Parathyroid adenoma (tissue), 2 donors: ENCODE data around the gene DACT3.

Experiments used
- H2AFZ ChIP-seq: fragments of 300-600 bp; sonication (generic); one replicate; pipeline ENCODE4 v1.7.0; 2017; ENCODE audit warnings: antibody characterized with exemption, mild to moderate bottlenecking
- H3K27ac ChIP-seq: fragments of 300-600 bp; sonication (generic); one replicate; pipeline ENCODE4 v1.7.0; 2017
- H3K27me3 ChIP-seq: fragments of 300-600 bp; sonication (generic); one replicate; pipeline ENCODE4 v1.7.0; 2017; ENCODE audit warnings: low read length; ENCODE audit not compliant: control insufficient read depth, insufficient read depth
- H3K36me3 ChIP-seq: fragments of 300-600 bp; sonication (generic); one replicate; pipeline ENCODE4 v1.7.0; 2017; ENCODE audit warnings: low read length; ENCODE audit not compliant: control insufficient read depth, insufficient read depth
- H3K4me1 ChIP-seq: fragments of 300-600 bp; sonication (generic); one replicate; pipeline ENCODE4 v1.7.0; 2017; ENCODE audit warnings: control low read depth
- H3K4me2 ChIP-seq: fragments of 300-600 bp; sonication (generic); one replicate; pipeline ENCODE4 v1.7.0; 2017; ENCODE audit warnings: low read length
- H3K4me3 ChIP-seq: fragments of 300-600 bp; sonication (generic); one replicate; pipeline ENCODE4 v1.7.0; 2017; ENCODE audit warnings: low read depth, low read length
- H3K79me2 ChIP-seq: fragments of 300-600 bp; sonication (generic); one replicate; pipeline ENCODE4 v1.7.0; 2017; ENCODE audit warnings: control low read depth
- H3K9ac ChIP-seq: fragments of 300-600 bp; sonication (generic); one replicate; pipeline ENCODE4 v1.7.0; 2017; ENCODE audit warnings: mild to moderate bottlenecking
- H3K9me3 ChIP-seq: fragments of 300-600 bp; sonication (generic); one replicate; pipeline ENCODE4 v1.7.0; 2017; ENCODE audit warnings: low read length; ENCODE audit not compliant: control insufficient read depth
- CTCF ChIP-seq: fragments of 300-600 bp; sonication (generic); IDR thresholded peaks from one replicate; pipeline ENCODE4 v1.7.0; 2017; ENCODE audit warnings: antibody characterized with exemption, mild to moderate bottlenecking
- donor health status: primary hyperparathyroidism.

DACT3 gene

DNA sequence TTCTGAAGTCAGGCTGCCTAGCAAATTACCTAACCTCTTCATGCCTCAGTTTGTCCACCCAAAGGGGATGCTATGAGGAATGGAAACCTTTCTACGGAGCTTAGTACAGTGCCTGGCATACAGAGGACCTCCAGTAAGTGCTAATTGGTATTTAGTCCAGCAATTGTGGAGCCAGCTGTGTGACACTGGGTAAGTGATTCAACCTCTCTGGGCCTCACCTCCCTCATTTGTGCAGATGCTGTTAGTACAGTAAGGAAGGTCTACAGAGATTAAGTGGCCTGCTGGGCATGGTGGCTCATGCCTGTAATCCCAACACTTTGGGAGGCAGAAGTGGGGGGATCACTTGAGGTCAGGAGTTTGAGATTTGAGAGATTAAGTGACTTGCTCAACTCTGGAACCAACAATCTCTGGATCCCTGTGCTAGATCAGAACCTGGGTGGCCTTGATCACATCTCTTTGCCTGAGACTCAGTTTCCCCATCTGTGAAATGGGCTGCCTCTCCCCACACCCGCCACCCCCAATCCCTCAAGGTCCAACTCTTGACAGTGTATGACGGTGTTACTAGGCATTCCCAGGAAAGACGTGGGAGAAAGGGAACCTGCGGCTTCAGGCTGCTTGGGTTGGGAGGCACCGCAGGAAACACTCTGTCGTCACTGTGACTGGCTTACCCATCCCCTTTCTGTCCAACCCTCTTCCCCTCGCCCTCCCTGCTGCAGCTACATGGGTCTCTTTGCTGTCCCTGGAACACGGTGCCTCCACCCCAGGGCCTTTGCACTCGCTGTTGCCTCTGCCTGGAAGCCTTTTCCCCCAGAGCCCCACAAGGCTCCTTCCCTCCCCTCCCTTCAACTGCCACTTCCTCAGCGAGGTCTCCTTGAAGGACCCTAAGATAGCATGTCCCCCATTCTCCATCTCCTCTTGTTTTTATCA lies 37.7 kb upstream of the DACT3 start:
- Histone ChIP-seq H3K4me2 (no peak overlapping the region), H3K9me3 (no peaks in the 10 kb centered on the region), H3K4me3 (no peak overlapping the region), H3K36me3 (no peaks in the 10 kb centered on the region), H2AFZ (no peak overlapping the region), H3K9ac (no peak overlapping the region), H3K4me1 (no peaks in the 10 kb centered on the region), H3K27ac (no peak overlapping the region), H3K27me3 (no peaks in the 10 kb centered on the region), H3K79me2 (peaks cover 2% of the 10 kb centered on the region)
- no peak for TF ChIP-seq CTCF

DNA sequence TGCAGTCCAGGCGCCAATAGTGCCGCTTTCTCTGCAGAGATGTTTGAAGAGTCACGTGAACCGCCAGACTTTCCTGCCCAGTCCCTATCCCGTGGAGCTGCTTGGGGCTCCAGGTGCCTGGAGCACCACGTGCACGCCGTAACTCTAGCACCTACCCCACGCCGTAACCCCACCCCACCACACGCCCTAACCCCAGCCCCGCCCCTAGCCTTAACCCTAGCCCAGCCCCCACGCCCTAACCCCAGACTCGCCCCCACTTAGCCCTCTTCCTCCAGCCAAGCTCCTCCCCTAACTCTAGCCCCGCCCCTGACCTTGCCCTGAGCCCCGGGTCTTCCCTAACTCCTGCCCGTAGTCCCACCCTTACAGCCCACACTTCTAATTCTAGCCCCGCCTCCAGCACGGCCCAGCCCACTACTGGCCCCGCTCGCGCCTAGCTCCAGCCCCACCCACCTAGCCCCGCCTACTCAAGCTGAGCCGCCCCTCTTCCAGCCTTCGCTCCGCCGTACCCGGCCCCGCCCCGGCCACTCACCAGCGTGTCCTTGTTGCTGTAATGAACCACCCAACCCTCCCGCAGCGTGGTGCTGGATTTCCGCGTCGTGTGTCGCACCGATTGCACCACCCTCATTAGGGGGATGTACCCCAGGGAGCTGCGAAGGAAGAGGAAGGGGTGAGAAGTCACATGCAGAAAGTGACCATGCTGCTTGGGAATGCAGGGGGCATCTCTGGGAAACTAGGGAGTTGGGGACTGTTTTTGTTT lies 36.4 kb upstream of the DACT3 start:
- H3K9ac ChIP-seq, result no peak overlapping the region
- no peaks in the 10 kb centered on the region for H3K4me1 ChIP-seq
- H3K4me3 ChIP-seq, result no peak overlapping the region
- no peak overlapping the region for H2AFZ ChIP-seq
- peaks cover 2% of the 10 kb centered on the region for H3K79me2 ChIP-seq
- TF ChIP-seq CTCF, result no peak
- no peaks in the 10 kb centered on the region for H3K9me3 ChIP-seq
- H3K27me3 ChIP-seq, result no peaks in the 10 kb centered on the region
- no peak overlapping the region for H3K27ac ChIP-seq
- H3K36me3 ChIP-seq, result no peaks in the 10 kb centered on the region
- no peak overlapping the region for H3K4me2 ChIP-seq

GRCh38 chr19:46696866-46697203 lies 35.9 kb upstream of the DACT3 start:
- no peaks in the 10 kb centered on the region for H3K9me3 ChIP-seq
- H3K27me3 ChIP-seq, result no peaks in the 10 kb centered on the region
- H3K36me3 ChIP-seq, result no peaks in the 10 kb centered on the region
- peaks cover 2% of the 10 kb centered on the region for H3K79me2 ChIP-seq
- H3K9ac ChIP-seq, result no peak overlapping the region
- no peak for TF ChIP-seq CTCF
- H3K4me1 ChIP-seq, result no peaks in the 10 kb centered on the region
- H3K4me2 ChIP-seq, result no peak overlapping the region
- no peak overlapping the region for H2AFZ ChIP-seq
- H3K4me3 ChIP-seq, result no peak overlapping the region
- no peak overlapping the region for H3K27ac ChIP-seq

DNA sequence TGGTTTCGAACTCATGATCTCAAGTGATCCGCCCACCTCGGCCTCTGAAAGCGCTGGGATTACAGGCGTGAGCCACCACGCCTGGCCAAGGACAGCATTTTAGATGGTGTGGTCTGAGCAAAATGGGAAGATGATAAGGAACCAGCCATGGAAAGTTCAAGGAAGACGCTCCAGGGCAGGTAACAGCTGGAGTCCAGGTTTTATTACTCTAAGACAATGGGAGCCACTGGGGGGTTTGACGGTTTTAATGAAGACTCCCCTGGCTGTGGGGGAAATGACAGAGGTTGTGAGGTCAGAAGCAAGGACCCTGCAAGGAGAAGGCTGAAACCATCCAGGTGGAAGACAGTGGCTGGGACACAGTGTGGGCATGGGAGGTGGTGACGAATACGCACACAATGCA lies 35.1 kb upstream of the DACT3 start:
- Histone ChIP-seq H3K4me3 (no peak overlapping the region), H3K4me2 (no peak overlapping the region), H3K79me2 (peaks cover 2% of the 10 kb centered on the region), H3K9me3 (no peaks in the 10 kb centered on the region), H3K27ac (no peak overlapping the region), H3K4me1 (no peaks in the 10 kb centered on the region), H3K36me3 (no peaks in the 10 kb centered on the region), H3K9ac (no peak overlapping the region), H2AFZ (no peak overlapping the region), H3K27me3 (no peaks in the 10 kb centered on the region)
- TF ChIP-seq CTCF, result no peak
